HG03097 (cell line): ENCODE data around the gene MROH2B.

Source experiments
- ATAC-seq: cut with Tn5 transposase; IDR thresholded peaks from one replicate; pipeline ENCODE4 v1.9.1; 2021; ENCODE audit not compliant: unreplicated experiment, low FRiP score

The MROH2B gene

DNA sequence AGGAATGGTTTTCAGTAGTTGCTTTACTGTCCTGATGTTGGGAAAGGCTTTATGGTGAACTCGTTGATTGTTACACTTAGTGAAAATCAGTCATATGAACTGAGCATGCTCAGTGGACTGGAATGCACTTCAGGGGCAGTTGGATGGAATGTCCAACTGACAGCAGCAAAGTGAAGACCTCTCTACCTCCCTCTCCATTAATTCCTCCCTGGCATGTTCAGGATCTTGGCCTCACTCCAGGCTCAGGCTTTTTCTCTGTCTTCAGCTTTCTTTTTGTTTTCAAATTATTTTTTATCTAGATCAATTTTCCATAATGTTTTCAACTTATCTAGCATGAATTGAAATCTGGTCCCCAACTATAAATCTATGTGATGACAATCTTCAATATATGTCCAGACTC is at the start of gene MROH2B:
MROH2B (minus strand) TSS at position 101 of the 400 bp plus-strand sequence. CDS start 490 bp downstream, outside the sequence.
- ATAC-seq: no peak

DNA sequence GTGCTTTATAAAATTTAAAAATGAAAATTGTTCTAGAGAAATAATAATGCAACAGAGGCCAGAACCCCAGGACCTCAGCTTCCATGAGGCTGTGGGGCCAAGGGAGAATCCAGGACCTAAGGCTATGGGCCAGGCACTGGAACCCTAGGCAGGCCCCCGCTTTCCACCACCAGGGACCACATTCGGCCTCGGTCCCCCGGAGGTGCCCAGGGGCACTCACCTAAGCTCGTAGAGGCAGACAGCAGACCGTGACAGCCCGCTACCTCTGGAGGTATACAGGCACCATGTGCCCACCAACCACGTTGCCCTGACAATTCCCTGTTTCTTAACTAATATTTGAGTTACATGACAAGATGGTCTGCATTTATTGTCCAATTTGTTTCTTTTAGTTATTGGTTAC is 49.5 kb upstream of the MROH2B start:
- no peak for ATAC-seq

DNA sequence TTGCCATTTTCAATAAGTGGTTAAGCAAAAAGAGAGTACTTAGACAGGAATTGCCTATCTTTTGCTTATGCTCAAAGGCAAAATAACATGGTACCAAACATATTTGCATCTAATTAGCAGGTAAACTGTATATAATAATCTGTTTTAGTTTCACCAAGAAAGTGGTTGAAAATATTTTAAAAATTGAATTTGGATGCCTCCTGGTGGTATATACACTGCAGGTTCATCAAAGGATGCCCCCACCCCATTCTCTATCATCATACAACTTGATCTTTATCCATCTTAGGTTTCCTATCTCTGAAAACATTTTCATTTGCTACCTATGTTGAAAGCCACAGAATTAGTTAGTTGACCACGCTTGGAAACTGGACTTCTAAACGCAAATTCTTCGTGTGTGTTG is 47.0 kb upstream of the MROH2B start:
- no peak for ATAC-seq

DNA sequence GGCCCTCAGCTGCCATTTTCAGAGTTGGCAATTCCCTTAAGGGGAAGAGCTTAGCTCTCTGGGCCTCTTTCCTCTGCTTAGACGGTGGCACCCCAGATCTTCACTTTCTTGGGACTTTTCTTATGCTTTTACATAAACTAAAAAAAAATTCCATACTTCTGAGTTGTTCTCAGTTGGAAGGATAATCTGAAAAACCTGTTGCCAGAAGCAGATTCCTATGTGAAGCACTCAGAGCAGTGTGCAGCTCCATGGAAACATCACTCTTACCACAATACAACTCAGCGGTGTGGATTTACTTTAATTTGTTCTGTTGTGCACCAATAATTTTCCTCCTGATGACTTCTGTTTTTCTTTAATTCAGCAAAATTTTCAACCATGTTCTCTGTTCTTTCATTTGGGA is 44.1 kb upstream of the MROH2B start:
- no peak for ATAC-seq

DNA sequence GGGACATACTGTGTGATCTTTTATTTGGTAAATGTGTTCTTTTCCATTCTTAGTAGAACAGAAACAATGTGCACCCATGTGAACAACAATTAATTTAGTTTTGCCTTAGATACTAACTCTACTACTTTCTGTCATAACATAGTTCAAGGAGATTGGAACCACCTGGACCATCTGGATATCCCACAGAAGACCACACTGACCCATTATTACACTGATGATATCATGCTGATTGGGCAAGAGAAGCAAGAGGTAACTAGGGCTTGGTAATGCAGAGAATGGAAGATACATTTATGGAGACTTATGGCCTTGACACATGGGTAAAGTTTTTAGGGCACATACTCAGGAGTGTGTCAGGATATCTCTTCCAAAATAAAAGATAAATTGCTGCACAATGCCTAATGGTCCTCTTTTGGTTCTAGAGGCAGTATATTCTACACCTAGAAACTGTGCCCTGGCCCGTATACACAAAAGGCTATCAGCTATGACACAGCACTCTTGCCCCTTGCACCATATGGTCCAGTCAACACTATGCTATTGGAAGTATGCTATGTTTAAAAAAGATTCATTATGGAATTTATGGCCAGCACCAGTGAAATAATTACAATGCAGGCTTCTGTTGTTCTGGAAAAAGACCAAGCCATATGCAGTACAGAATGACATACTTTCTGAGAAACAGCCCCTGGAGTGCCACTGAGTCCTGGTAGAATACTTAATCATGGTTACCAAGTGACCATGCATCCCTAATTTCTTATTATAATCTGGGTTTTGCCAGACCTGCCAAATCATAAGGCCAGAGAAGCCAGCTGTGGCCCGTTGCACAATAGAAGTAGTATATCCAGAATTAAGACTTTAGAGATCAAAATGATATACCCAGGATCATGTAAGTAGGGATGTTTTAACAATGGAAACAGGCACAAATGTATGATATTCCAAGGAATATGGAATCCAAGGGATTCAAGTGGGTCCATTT is 41.6 kb upstream of the MROH2B start:
- ATAC-seq: no peak

DNA sequence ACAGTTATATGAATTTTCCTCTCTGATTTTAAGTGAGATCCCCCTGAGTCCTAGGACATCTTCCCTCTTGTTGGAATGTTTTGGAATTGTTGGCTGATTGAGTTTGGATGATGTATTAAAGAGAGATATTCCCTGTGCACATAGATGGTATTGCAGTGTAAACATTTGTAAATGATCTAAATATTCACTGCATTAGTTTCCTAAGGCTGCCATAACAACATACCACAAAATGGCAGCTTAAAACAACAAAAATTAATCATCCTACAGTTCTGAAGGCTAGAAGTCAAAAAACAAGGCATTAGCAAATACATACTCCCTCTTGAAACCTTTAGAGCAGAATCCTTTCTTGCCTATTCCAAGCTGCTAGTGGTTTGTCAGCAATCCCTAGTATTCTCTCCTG is 38.0 kb upstream of the MROH2B start:
- no peak for ATAC-seq

DNA sequence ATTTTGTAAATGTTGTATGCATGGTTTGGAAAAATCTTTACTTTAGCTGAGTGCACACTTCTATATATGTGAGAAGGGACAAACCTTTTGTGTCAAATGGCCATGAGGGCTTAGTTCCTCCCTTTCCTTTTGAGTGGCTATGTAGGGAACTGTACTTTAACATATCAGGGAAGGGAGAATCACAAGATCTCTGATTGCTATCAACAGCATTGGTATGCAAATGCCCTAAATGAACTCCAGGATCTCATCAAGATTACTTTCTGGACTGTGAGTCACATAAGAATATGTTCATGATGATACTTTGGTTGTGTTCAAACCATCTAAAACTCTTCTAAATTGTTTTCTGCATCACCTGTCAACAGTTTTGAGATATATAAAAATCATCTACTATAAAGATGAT is 31.2 kb upstream of the MROH2B start:
- no peak for ATAC-seq

DNA sequence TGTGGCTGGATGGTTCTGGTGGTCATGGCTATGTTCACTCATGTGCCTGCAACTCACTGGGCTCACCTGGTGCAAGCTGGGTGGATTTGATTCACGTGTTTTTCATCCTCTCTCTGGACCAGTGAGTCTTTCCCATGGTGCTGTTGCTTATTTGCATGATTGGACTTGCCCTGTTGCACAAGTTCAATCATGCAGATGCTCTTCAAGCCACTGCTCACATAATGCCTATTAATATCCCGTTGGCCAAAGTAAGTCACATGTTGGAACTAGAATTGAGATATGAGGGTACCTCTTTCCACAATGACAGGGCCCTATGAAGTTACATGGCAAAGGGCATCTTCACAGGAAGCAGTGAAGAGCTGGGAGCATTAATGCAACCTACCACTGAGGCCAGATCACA is 26.5 kb upstream of the MROH2B start:
- ATAC-seq: no peak

DNA sequence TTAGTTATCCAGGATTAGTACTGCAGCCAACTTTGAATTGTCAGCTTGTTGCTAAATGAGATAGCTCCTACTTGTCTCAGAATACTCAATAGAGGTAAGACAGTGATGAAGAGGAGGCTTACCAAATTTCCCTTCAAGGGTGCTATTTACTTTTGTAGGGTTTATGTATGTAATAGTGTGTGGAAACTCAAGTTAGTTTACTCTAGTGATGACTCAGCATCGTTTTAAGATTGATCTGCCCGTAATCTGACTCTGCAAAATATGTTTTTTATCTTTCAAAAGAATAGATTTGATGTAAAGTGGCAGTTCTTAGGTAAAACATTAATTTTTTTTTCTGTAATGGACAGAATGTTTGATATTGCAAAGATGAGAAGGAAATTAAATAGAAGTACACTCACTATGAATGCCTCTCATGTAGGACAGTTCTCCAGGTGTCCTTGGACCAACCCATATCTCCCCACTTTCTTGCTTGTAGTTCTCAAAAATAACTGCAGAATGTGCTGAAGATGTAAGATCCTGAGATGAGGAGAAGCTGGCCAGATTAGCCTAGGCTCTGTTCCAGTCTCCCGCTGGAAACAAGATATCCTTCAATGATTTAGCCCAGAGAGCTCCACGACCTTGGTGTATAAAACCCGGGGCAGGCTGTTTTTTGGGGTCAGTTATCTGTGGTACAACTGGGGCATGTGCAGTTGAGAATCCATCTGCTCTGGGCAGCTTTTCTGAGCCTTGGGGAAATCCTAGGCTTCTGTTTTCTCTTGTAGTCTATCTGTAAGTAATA is 24.4 kb upstream of the MROH2B start:
- no peak for ATAC-seq

DNA sequence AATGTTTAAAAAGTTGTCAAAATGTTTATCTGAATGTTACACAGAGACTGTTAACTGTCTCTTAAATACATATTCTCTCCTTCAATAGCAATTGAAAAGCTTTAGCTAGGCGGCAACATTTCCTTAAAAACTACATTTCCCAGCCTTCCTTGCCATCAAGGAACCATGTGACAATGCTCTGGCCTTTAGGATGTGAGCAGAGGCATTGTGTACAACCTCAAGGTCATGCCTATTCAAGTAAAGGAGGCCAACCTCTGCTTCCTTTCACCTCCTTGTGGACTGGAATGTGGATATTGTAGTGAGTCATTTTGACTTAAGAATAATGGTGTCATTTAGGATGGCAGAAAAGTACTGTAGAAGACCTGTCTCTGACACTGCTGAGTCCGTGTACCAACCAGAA is 23.7 kb upstream of the MROH2B start:
- no peak for ATAC-seq

DNA sequence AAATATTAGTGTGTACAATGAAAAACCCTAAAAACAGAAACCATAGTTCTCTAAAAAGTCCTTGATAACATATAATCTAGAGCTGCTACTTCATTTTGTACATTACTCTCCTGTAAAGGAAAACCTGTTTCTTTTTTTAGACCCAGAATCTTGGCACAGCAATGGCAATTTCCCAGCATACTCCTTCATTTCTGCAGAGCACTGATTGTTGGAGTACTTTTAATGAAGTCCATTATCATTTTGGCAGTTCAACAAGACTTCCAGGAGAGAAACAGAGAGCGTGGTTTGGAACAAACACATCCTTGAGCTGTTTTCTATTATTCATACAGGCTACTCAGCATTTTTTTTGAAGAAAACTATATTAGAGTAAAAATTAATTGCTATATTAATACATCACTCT is 22.7 kb upstream of the MROH2B start:
- no peak for ATAC-seq

DNA sequence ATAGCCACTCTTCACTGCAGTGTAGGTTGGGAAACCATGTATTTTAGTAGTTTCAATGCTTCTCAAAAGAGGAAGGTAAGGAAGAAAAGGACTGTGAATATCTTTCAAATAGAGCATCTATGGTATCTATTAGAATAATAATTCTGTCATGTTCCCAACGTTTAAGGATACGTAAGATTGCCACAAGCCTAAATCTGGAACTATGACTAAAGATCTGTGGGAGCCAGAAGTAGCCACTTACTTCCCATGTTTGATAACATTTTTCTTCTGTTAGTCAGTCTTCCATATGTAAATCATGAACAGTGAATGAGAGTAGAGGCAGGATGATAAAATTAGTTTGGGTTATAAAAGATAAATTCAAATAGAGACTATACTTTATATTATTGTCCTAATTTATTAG is 16.3 kb upstream of the MROH2B start:
- ATAC-seq: no peak

DNA sequence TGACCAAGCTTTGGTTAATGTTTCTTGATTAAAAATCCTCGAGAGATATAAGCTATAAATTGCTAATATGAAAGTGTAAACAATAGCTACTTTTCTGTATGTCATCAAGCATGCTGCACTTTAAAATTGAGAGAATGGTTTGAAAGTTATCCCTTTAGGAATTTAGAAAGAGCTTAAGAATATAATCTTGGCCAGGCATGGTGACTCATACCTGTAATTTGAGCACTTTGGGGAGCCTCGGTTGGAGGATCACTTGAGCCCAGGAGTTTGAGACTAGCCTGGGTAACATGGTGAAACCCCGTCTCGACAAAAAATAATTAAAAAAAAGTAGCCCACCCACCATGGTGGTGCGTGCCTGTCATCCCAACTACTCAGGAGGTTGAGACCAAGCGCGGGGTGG is 12.2 kb upstream of the MROH2B start:
- ATAC-seq: no peak

DNA sequence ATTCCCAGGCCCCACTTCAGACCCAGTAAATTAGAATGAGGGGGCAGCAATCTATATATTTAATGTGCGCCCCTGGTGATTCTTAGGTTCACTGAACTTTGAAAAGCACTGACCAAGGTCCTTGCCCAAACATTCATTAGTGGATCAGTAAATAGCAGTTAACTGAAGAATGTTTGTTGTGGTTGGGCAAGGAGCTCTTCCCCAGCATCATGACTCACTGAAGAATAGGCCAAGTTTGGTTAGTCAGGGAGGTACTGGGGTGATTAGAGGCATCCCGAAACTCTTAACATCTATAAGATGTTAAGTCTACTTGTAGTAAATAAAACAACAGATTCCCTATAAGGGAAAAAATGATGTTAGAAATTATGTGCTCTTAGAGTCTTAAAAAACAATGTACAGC is 833 bp upstream of the MROH2B start:
- ATAC-seq: no peak

DNA sequence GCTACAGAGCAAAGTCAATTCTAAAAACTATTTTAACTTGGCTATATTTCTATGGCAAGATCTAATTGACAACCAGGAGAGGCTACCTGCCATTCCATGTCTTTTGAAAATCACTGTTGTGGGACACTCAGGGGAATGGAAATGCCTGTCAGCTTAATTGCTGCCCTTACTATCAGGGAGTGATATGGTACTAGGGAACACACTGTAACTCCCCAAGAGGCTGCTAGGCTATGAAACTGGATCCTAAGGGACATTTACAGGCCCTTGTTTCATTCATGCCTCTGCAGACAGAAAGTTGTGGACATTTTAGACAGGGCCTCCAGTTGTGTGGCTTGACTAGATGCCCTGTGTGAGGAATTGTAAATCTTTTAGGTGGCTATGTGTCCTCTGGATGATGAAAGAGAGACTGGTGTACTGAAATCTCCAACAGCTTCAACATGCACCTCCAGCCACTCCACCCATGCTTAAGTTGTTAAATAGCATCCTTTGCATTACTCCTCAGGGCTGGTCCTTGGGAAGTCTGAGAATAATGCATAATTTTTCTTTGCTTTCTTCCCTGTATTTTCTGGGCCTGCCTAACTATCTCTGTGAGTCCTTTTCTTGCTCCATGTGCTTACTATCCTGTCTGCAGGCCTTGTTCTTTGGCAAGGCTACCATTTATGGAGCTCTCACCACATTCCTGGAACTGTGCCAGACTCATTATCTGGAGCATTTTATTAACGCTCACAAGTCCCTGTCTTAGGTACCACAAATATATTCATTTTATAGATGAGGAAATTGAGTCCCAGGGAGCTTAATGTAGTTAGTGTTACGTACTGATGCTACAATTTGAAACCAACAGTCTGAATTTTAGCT is 3.2 kb downstream of the MROH2B start:
- ATAC-seq: no peak

DNA sequence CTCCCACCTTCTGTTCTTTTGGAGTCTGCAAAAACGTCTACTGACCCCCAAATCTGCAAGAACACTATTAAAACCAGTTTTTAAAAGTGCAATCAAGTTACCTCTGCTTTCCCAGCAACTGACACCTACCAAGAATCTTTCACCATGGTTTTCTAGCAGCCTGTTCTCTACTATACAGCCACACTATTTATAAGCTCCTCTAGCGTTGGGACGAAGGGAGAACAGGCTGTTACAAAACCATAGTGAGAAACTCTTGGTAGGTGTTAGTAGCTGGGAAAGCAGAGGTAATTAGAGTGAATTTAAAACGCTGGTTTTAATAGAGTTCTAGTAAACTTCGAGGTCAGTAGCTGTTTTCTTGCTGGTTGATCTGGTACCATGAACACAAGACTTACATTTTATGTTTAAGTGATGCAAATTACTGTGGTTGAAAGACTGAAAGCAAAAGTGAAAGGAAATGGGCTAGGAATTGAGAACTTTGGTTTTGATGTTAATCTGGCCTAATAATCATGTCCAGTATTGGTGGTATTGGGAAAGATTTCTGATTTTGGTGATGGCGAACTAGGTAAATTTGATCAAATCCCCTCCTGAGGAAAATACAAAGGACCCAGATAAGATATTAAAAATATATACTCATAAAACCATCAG is 5.3 kb downstream of the MROH2B start:
- no peak for ATAC-seq

DNA sequence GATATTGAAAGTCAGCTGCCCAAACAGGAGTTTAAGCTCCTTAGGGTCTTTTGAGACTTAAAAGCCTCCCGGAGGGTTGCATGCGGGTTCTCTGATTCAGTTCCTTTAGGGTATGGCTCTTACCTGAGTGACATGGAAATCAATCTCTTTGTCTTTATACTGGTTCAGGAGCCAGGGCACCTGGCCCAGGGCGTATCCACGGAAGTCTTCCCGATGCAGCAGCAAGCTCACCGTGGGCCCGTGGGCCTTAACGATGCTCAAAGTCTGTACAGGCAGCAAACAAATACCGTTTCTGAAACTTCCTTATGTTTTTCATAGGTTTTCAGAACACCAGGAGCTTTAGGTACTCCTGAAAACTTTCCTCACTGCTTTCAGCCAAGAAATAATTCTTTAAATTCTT is 13.2 kb downstream of the MROH2B start:
- no peak for ATAC-seq

DNA sequence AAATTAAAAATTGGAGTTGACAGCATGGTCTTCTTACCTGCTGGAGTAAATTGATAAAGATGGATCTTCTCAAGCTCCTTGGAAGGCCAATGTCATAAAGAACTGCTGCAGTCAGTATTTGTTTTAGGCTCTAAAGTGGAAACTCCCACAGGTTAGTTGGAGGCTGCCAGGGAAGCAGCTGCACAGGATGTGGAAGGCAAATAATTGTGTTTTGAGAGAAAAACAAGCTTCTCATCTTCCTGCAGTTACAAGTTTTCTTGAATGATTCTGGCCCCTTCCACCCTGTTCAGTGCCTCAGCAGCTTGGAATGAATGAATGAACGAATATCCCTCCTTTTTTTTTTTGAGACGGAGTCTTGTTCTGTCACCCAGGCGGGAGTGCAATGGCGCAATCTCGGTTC is 13.9 kb downstream of the MROH2B start:
- no peak for ATAC-seq

DNA sequence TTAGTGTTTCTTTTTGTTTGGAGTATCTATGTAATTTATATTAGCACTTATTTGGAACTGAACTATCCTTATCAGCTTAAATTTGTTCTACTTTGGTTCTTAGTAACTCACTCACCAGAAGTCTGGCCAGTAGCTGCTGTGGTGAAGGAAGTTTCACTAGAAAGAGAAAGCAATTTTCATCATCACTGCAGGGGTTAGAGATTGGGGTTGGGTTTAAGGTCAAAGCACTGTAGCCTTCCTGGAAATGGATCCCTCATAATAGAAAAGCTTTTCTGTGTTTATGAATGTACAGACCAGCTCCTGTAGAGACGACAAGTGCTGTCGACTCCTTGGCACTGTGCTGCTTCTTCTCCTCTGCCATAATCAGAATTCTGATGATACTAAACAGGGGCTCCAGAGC is 22.2 kb downstream of the MROH2B start:
- ATAC-seq: no peak

DNA sequence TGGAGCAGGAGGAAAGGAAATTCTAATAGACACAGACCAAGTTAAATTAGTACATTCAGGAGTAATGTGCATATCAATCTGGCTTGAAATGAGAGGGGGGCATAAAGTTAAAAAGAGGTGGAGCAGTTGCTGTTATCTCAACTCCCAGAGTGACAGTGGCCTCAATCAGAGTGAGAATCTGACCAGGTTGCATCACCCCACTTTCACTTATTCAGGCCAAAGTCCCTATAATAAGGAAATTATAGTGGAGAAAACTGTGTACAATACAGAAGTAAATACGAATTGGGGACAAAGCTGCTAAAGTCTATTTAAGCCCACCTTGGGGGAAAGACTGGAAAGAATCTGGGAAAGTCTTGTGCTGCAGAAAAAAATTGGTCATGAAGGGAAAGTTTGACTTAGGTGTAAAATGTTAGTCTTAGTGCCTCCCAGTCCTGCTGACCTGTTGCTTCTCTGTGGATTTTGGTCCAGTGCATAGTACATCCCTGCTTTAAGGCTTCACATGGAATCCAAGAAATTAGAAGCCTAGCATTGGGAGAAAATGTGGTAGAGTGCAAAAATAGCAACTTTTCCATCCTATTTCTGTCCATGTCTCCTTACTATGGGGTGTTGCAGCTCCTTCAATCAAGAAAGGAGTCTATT is 27.9 kb downstream of the MROH2B start:
- ATAC-seq: no peak
